DOHH2 (cell line): Measurements from ENCODE around the gene KRTAP20-2.

Source experiments
- H3F3A ChIP-seq: fragments of 200-600 bp; sonication (generic), shearing (Covaris generic); 2 replicates; pipeline ENCODE4 v1.6.0; 2016; ENCODE audit warnings: antibody characterized with exemption, mild to moderate bottlenecking; ENCODE audit not compliant: control insufficient read depth, insufficient read depth
- H3K27ac ChIP-seq: fragments of 200-600 bp; sonication (generic); 2 replicates; pipeline ENCODE4 v1.5.1; 2014; ENCODE audit warnings: low read depth, mild to moderate bottlenecking, low read length, moderate library complexity
- H3K27me3 ChIP-seq: fragments of 200-600 bp; sonication (generic); 2 replicates; pipeline ENCODE4 v1.6.1; 2014; ENCODE audit warnings: mild to moderate bottlenecking, low read length, mixed read lengths; ENCODE audit not compliant: control insufficient read depth
- H3K36me3 ChIP-seq: fragments of 200-600 bp; sonication (generic); 2 replicates; pipeline ENCODE4 v1.6.1; 2014; ENCODE audit warnings: mild to moderate bottlenecking, low read length, moderate library complexity, mixed read lengths; ENCODE audit not compliant: control insufficient read depth
- H3K4me1 ChIP-seq: fragments of 200-600 bp; sonication (generic); 2 replicates; pipeline ENCODE4 v1.6.1; 2014; ENCODE audit warnings: mild to moderate bottlenecking, low read length, mixed read lengths; ENCODE audit not compliant: control insufficient read depth
- H3K4me2 ChIP-seq: fragments of 200-600 bp; sonication (generic); 2 replicates; pipeline ENCODE4 v1.6.0; 2014; ENCODE audit warnings: mild to moderate bottlenecking, low read length, moderate library complexity
- H3K4me3 ChIP-seq: fragments of 200-600 bp; sonication (generic); 2 replicates; pipeline ENCODE4 v1.5.1; 2014; ENCODE audit warnings: mild to moderate bottlenecking, low read length, mixed read lengths
- H3K79me2 ChIP-seq: fragments of 200-600 bp; sonication (generic); 2 replicates; pipeline ENCODE4 v1.6.1; 2014; ENCODE audit warnings: mild to moderate bottlenecking, low read length, mixed read lengths; ENCODE audit not compliant: control insufficient read depth
- H3K9me2 ChIP-seq: fragments of 200-600 bp; sonication (generic); replicated peaks from 2 replicates; pipeline ENCODE4 v1.6.1; 2014; ENCODE audit warnings: mild to moderate bottlenecking, low read length, mixed read lengths; ENCODE audit not compliant: control insufficient read depth
- H3K9me3 ChIP-seq: fragments of 200-600 bp; sonication (generic); 2 replicates; pipeline ENCODE4 v1.6.1; 2014; ENCODE audit warnings: antibody characterized with exemption, low read length, mixed read lengths; ENCODE audit not compliant: control insufficient read depth, insufficient read depth
- H4K20me1 ChIP-seq: fragments of 200-600 bp; sonication (generic); 2 replicates; pipeline ENCODE4 v1.6.0; 2014; ENCODE audit warnings: low read depth, mild to moderate bottlenecking, antibody characterized with exemption, low read length, moderate library complexity; ENCODE audit not compliant: control insufficient read depth, insufficient read depth
- CTCF ChIP-seq: fragments of 200-600 bp; sonication (generic); IDR thresholded peaks from one replicate; pipeline ENCODE4 v1.5.1; 2014; ENCODE audit warnings: antibody characterized with exemption, mild to moderate bottlenecking, low read depth, low read length; ENCODE audit not compliant: poor library complexity, severe bottlenecking
- EZH2phosphoT487 ChIP-seq: fragments of 200-600 bp; sonication (generic); IDR thresholded peaks from 2 replicates; pipeline ENCODE4 v1.6.1; 2017; ENCODE audit warnings: borderline replicate concordance, mild to moderate bottlenecking, antibody characterized with exemption, low read length, moderate library complexity, mixed read lengths

Gene KRTAP20-2

GRCh38 chr21:30620080-30620479, 14.9 kb upstream of the KRTAP20-2 start:
- no peaks in the 10 kb centered on the region for H3K36me3 ChIP-seq
- H3K4me3 ChIP-seq: no peak overlapping the region
- no peaks in the 10 kb centered on the region for H3K79me2 ChIP-seq

GRCh38 chr21:30620522-30620921, 14.5 kb upstream of the KRTAP20-2 start, which contains the start of gene KRTAP20-4:
TSS of gene KRTAP20-4 (plus strand) at chr21:30620627.
- no peaks in the 10 kb centered on the region for H3K9me2 ChIP-seq
- H3K4me1 ChIP-seq: no peaks in the 10 kb centered on the region
- no peaks in the 10 kb centered on the region for H4K20me1 ChIP-seq
- H3K4me2 ChIP-seq: no peak within 1 kb of the TSS
- no peaks in the 10 kb centered on the region for H3K27me3 ChIP-seq
- TF ChIP-seq EZH2phosphoT487 (no peak), CTCF (no peak)
- H3K27ac ChIP-seq: no peak within 1 kb of the TSS
- no peaks in the 10 kb centered on the region for H3F3A ChIP-seq
- H3K36me3 ChIP-seq: no peaks in the 10 kb centered on the region
- no peaks in the 10 kb centered on the region for H3K79me2 ChIP-seq
- no peak within 1 kb of the TSS for H3K4me3 ChIP-seq
- H3K9me3 ChIP-seq: peaks cover 2% of the 10 kb centered on the region; the same call in 1 of the 2 replicates

More at GRCh38 chr21:30620080-30620479, 14.9 kb upstream of the KRTAP20-2 start:
- peaks cover 2% of the 10 kb centered on the region; the same call in 1 of the 2 replicates for H3K9me3 ChIP-seq
- TF ChIP-seq EZH2phosphoT487 (no peak), CTCF (no peak)
- H3F3A ChIP-seq: no peaks in the 10 kb centered on the region
- H3K27ac ChIP-seq: no peak overlapping the region
- H4K20me1 ChIP-seq: no peaks in the 10 kb centered on the region
- no peaks in the 10 kb centered on the region for H3K4me1 ChIP-seq
- no peaks in the 10 kb centered on the region for H3K27me3 ChIP-seq
- no peaks in the 10 kb centered on the region for H3K9me2 ChIP-seq
- H3K4me2 ChIP-seq: no peak overlapping the region

- H4K20me1 ChIP-seq: no peaks in the 10 kb centered on the region
- no peak overlapping the region for H3K4me3 ChIP-seq
- no peaks in the 10 kb centered on the region for H3K36me3 ChIP-seq
- H3K9me3 ChIP-seq: peaks cover 2% of the 10 kb centered on the region; the same call in 1 of the 2 replicates
- no peaks in the 10 kb centered on the region for H3F3A ChIP-seq
- H3K4me1 ChIP-seq: no peaks in the 10 kb centered on the region
- H3K79me2 ChIP-seq: no peaks in the 10 kb centered on the region
- TF ChIP-seq CTCF: no peak
- no peak for TF ChIP-seq EZH2phosphoT487
- H3K27ac ChIP-seq: no peak overlapping the region
- H3K27me3 ChIP-seq: no peaks in the 10 kb centered on the region
- no peaks in the 10 kb centered on the region for H3K9me2 ChIP-seq
- H3K4me2 ChIP-seq: no peak overlapping the region
Observed at GRCh38 chr21:30623362-30623761, 11.6 kb upstream of the KRTAP20-2 start.
